ENCODE results near the gene AMBP.

The AMBP gene

DNA sequence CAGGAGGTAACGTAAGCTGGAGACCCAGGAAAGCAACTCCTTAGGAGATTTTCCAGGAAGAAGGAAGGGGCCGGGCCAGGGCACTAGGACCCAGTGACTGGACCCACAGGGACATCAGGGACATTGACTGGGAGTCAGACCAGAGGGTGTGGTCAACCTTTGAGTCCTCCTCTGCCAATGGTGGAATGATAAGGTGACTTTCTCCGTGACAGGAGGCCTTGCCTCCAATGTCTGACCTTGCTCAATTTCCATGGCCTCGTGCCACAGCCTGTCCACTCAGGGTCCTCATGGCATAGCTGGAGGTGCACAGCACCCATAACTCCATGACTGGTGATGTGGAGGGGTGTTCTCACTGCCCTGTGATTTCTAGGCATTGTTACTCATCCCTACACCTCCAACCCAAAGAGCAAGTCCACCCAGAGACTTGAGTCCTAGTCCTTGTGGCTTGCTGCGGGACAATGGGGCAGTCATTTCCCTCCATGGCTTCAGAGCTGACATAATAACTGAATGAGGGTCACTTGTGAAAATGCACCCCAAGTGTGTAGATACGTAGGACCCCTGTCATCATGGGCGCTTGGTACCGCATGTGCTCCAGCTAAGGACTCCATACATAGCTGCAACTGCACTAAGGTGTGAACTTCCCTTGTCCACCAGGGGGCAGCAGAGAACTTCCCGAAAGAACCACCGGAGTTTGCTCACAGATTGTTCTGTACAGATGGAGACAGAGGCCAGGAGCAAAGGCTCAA, 4.1 kb upstream of the AMBP start:
- Histone ChIP-seq H4K20me1 (ENCODE audit: insufficient read depth) (no peaks in the 10 kb centered on the region), H3K4me3 (IDR thresholded peaks at IDR 0.05; ENCODE audit: insufficient read depth, low read depth, low read length) (no peak overlapping the region), H3K79me2 (ENCODE audit: insufficient read depth, low read depth) (no peaks in the 10 kb centered on the region), H2AFZ (ENCODE audit: low read depth) (peak overlapping the region; percentile 6; the same call in 1 of the 2 replicates), H3K4me2 (no peak overlapping the region), H3K36me3 (ENCODE audit: insufficient read depth) (no peaks in the 10 kb centered on the region), H3K27ac (no peak overlapping the region), H3K4me1 (ENCODE audit: low read depth, poor library complexity, severe bottlenecking) (no peaks in the 10 kb centered on the region), H3K27me3 (ENCODE audit: insufficient read depth, low read depth) (no peaks in the 10 kb centered on the region), H3K9ac (no peak overlapping the region)
- TF ChIP-seq CTCF (conservative IDR thresholded peaks at IDR 0.05; ENCODE audit: low read depth, low read length), result peak; percentile 91

- no peak overlapping the region for H3K9ac ChIP-seq
- no peaks in the 10 kb centered on the region for H3K27me3 ChIP-seq (ENCODE audit: insufficient read depth, low read depth)
- no peak overlapping the region for H3K27ac ChIP-seq
- no peak overlapping the region for H2AFZ ChIP-seq (ENCODE audit: low read depth)
- no peak overlapping the region for H3K4me2 ChIP-seq
- H3K4me1 ChIP-seq (ENCODE audit: low read depth, poor library complexity, severe bottlenecking), result no peaks in the 10 kb centered on the region
- H4K20me1 ChIP-seq (ENCODE audit: insufficient read depth), result no peaks in the 10 kb centered on the region
- no peaks in the 10 kb centered on the region for H3K79me2 ChIP-seq (ENCODE audit: insufficient read depth, low read depth)
- no peak overlapping the region for H3K4me3 ChIP-seq (IDR thresholded peaks at IDR 0.05; ENCODE audit: insufficient read depth, low read depth, low read length)
- H3K36me3 ChIP-seq (ENCODE audit: insufficient read depth), result no peaks in the 10 kb centered on the region
- no peak for TF ChIP-seq CTCF (conservative IDR thresholded peaks at IDR 0.05; ENCODE audit: low read depth, low read length)
These were observed 3.4 kb upstream of the AMBP start for GRCh38 chr9:114081441-114082016.

DNA sequence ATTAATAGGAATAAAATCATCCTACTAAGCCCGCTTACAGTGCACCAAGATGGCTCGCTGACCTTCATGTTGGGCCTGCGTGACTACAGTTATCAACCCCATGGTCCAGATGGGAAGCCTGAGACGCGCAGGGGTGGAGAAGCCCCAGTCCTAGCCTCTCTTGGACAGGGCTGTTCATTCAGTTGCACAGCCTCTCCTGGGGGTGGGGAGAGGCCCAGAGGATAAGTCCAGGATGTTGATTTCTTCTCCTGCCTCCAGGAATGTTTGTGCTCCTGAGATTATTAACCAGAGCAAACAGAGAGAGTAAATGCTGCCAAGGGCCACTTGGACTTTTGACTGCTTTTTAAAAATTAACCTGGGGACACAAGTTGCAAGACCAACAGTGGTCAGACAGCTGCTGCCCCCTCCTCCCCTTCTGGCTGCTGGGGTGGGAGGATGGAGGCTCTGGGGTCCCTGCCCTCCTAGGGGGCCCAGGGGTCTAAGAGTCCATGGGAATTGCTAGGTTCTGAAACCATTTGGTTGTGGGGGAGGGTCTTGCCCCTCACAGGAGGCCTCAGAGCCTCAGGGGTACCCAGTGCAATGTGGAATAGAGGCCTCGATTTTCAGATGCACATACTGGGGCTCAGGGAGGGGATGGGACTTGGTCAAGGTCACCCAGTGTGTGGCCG, 2.8 kb upstream of the AMBP start:
- Histone ChIP-seq H3K79me2 (ENCODE audit: insufficient read depth, low read depth) (no peaks in the 10 kb centered on the region), H4K20me1 (ENCODE audit: insufficient read depth) (no peaks in the 10 kb centered on the region), H3K9ac (no peak overlapping the region), H3K4me2 (no peak overlapping the region), H3K27ac (no peak overlapping the region), H3K4me3 (IDR thresholded peaks at IDR 0.05; ENCODE audit: insufficient read depth, low read depth, low read length) (no peak overlapping the region), H3K27me3 (ENCODE audit: insufficient read depth, low read depth) (no peaks in the 10 kb centered on the region), H3K36me3 (ENCODE audit: insufficient read depth) (no peaks in the 10 kb centered on the region), H2AFZ (ENCODE audit: low read depth) (no peak overlapping the region), H3K4me1 (ENCODE audit: low read depth, poor library complexity, severe bottlenecking) (no peaks in the 10 kb centered on the region)
- no peak for TF ChIP-seq CTCF (conservative IDR thresholded peaks at IDR 0.05; ENCODE audit: low read depth, low read length)

DNA sequence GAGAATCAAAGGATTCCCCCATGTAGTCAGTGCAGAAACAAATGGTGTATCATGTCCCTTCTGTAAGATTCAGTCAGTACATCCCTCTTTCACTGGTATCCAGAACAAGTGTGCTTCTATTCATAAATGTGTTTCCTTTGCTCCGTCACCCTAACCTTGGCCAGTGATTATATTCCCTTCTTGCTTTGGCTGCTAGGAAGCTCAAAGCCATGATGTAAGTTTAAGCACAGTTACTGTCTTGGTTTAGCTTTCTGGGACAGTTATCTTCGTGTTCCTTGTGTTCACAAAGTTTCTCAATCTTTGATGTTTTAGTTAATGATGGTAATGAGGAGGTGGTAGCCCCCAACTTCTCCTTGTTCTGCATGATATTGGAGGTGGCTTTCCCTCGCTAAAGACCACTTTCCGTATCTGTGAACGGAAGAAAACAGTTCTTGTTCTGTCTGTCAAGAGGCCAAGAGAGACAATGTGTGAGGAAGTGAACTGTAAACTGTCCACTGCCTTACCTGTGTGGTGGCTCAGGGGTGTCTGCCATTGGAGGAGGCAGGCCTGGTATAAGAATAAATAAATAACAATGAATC, 2.2 kb upstream of the AMBP start:
- no peaks in the 10 kb centered on the region for H3K27me3 ChIP-seq (ENCODE audit: insufficient read depth, low read depth)
- H2AFZ ChIP-seq (ENCODE audit: low read depth), result no peak overlapping the region
- no peak for TF ChIP-seq CTCF (conservative IDR thresholded peaks at IDR 0.05; ENCODE audit: low read depth, low read length)
- H3K36me3 ChIP-seq (ENCODE audit: insufficient read depth), result no peaks in the 10 kb centered on the region
- H3K4me2 ChIP-seq, result no peak overlapping the region
- no peaks in the 10 kb centered on the region for H3K79me2 ChIP-seq (ENCODE audit: insufficient read depth, low read depth)
- H3K9ac ChIP-seq, result no peak overlapping the region
- H3K27ac ChIP-seq, result no peak overlapping the region
- no peaks in the 10 kb centered on the region for H3K4me1 ChIP-seq (ENCODE audit: low read depth, poor library complexity, severe bottlenecking)
- H4K20me1 ChIP-seq (ENCODE audit: insufficient read depth), result no peaks in the 10 kb centered on the region
- no peak overlapping the region for H3K4me3 ChIP-seq (IDR thresholded peaks at IDR 0.05; ENCODE audit: insufficient read depth, low read depth, low read length)

All from KMS-11 (cell line).